GM12873 (cell line): ENCODE data around the gene ELMO3.

Source experiments
- CTCF ChIP-seq: IDR thresholded peaks from 2 replicates; pipeline ENCODE4 v1.5.1; 2012; ENCODE audit warnings: low read depth, mild to moderate bottlenecking, moderate library complexity, low read length, control low read depth; ENCODE audit not compliant: insufficient read depth; ENCODE audit errors: missing control alignments

Gene ELMO3

GRCh38 chr16:67162506-67163163 lies 36.3 kb upstream of the ELMO3 start:
- no peak for TF ChIP-seq CTCF

GRCh38 chr16:67163164-67163998 lies 35.5 kb upstream of the ELMO3 start:
- no peak for TF ChIP-seq CTCF

- TF ChIP-seq CTCF = no peak
Measured at GRCh38 chr16:67163999-67164558, 34.9 kb upstream of the ELMO3 start.

- no peak for TF ChIP-seq CTCF
Measured at GRCh38 chr16:67164599-67165061, 34.3 kb upstream of the ELMO3 start, which contains the start of gene HSF4. TSS of gene HSF4 (plus strand) at chr16:67164745. CDS start at chr16:67164812, 67 bp downstream.

- TF ChIP-seq CTCF = no peak
Measured at GRCh38 chr16:67165121-67166078, 33.5 kb upstream of the ELMO3 start.

- no peak for TF ChIP-seq CTCF
Measured at GRCh38 chr16:67166110-67166547, 32.8 kb upstream of the ELMO3 start.
